Liver (tissue), 3 donors: ENCODE results near the gene PAPSS1.

Experiments used
- CTCF ChIP-seq: fragments of 150-350 bp; IDR thresholded peaks from 2 replicates; pipeline ENCODE4 v1.5.1; 2017; ENCODE audit warnings: improper control_type of control experiment, low read depth, low read length; ENCODE audit not compliant: missing input control
- EGR1 ChIP-seq, 2 donors: IDR thresholded peaks; 2 replicates each; pipeline ENCODE4 v1.6.1; 2016 to 2018; ENCODE audit warnings: antibody characterized with exemption in 2 of 2, low read depth in 2 of 2
- FOXA2 ChIP-seq: IDR thresholded peaks from 2 replicates; pipeline ENCODE4 v1.6.1; 2016; ENCODE audit warnings: antibody characterized with exemption
- NR2F2 ChIP-seq: IDR thresholded peaks from 2 replicates; pipeline ENCODE4 v1.6.1; 2016; ENCODE audit warnings: antibody characterized with exemption
- REST ChIP-seq: IDR thresholded peaks from 2 replicates; pipeline ENCODE4 v1.6.1; 2016; ENCODE audit warnings: antibody characterized with exemption, mild to moderate bottlenecking
- SP1 ChIP-seq: IDR thresholded peaks from 2 replicates; pipeline ENCODE4 v1.6.1; 2018; ENCODE audit warnings: antibody characterized with exemption, mild to moderate bottlenecking
- TAF1 ChIP-seq: conservative IDR thresholded peaks from 2 replicates; pipeline ENCODE4 v1.6.1; 2016; ENCODE audit warnings: antibody characterized with exemption, mild to moderate bottlenecking
- YY1 ChIP-seq: IDR thresholded peaks from 2 replicates; pipeline ENCODE4 v1.6.1; 2016; ENCODE audit warnings: antibody characterized with exemption, mild to moderate bottlenecking
- donor health status: healthy.
- donor health status: healthy.

- TF ChIP-seq FOXA2 (no peak), CTCF (no peak), YY1 (no peak), TAF1 (no peak), NR2F2 (no peak), EGR1 (IDR thresholded peaks at IDR 0.05; ENCODE audit: low read depth in 2 of 2) (no peak), REST (no peak), SP1 (no peak)
Observed at GRCh38 chr4:107689912-107690587, 30.0 kb downstream of the PAPSS1 start.
